Kidney glomerular epithelial cell (primary cell): ENCODE measurements around the gene CERS6.

Experiments used
- DNase-seq: peaks from one replicate; lab custom pipeline; 2025; lab: John Stamatoyannopoulos, UW

Gene CERS6

GRCh38 chr2:168530982-168531622, 75.0 kb downstream of the CERS6 start:
- no peak for DNase-seq

- DNase-seq: no peak
These were observed 78.9 kb downstream of the CERS6 start for GRCh38 chr2:168534926-168535325.

DNA sequence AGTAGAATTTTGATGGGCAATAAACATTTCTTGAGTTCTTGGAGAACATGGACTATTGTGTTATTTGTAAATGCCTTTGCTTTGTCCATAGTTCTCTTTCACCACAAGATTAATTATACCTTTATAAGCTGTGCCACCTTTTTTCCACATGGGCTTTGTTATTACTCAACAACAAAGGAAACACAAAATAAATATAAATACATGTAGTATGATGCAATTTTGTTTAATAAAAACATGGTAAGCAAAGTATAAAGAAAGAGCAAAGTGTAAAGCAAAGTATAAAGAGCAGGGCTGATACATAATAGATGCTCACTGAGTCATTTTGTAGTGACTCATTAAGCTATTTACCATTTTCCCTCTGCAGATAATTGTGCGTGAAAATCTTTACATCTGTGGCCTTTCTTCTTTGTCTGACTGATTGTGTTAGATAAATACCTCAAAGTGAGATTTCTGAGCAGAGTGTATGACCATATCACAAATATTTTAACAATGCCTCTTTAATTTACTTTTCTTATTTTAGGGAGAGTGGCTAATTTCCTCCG, 80.9 kb downstream of the CERS6 start:
- no peak for DNase-seq

GRCh38 chr2:168538133-168538532, 82.1 kb downstream of the CERS6 start:
- DNase-seq: no peak

DNA sequence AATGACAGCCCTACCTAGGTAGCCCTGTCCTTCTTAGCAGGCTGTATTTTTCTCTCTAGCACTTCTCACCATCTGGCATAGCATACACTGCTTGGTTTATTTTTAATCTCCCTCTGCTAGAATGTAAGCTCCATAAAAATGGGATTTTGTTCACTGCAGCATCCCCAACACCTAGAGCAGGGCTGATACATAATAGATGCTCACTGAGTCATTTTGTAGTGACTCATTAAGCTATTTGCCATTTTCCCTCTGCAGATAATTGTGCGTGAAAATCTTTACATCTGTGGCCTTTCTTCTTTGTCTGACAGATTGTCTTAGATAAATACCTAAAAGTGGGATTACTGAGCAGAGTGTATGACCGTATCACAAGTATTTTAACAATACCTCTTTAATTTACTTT, 82.5 kb downstream of the CERS6 start:
- DNase-seq: no peak

DNA sequence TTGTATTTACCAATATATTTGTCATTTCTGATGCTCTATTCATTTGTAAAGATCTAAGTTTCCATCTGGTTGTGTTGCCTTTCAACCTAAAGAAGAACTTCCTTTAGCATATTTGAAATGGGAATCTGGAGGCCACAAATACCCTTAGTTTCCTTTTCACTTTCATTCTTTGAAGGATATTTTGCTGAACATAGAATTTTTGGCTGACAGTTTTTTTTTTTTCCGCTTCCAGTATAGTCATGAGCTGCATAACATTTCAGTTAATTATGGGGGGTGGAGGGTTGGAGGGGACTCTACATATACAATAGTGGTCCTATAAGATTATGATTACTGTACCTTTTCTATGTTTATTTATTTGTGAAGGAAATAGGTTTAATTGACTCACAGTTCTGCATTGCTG, 83.9 kb downstream of the CERS6 start:
- no peak for DNase-seq

GRCh38 chr2:168541858-168542257, 85.8 kb downstream of the CERS6 start:
- DNase-seq: no peak

DNA sequence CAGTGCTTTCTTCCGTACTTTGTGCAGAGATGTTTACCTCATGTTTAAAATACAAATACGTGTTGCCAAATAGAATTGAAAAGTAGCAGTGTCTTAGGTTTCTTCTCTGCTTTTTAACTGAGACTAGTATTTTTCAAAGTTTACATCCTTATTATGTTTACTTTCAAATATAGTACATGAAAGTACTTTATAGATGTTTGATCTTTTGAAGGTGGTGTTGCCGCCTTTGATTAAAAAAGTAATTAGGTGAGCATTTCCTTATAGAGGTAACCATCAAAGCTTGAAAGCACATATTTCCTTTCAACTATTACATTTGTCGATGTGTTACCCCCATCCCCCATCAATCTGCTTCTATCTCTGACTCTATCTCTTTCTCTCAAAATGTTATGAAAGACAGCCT, 87.0 kb downstream of the CERS6 start:
- no peak for DNase-seq

- DNase-seq: no peak
These were observed 87.9 kb downstream of the CERS6 start for GRCh38 chr2:168543935-168544334.

DNA sequence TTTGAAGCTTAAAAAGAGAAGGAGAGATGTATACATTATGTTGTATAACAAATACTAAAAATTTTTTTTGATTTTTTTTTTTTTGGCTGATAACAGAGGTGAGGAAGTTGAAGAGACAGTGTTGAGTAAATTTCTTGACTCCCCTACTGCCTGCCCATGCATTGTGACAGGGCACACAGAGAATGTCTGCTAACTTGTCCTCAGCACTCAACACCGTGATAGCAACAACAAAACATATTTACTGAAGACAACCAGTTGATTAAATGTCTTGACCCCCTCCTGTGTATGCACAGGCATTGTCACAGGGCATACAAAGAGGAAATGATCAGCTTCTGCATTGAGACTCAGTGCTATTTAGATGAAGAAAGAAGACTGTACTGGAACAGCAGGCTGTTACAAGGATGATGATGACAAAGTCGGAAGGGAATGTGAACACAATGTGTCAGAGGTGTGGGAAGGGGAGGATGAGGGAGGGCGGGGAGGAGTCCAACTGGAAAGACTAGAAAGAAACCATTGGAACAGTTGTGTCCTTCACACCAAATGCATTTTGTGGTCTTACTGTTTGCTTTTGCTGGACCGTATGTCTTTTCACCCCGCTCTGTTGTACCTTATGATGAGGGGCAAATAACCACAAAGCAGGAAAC, 89.5 kb downstream of the CERS6 start:
- DNase-seq: peak; percentile 77

DNA sequence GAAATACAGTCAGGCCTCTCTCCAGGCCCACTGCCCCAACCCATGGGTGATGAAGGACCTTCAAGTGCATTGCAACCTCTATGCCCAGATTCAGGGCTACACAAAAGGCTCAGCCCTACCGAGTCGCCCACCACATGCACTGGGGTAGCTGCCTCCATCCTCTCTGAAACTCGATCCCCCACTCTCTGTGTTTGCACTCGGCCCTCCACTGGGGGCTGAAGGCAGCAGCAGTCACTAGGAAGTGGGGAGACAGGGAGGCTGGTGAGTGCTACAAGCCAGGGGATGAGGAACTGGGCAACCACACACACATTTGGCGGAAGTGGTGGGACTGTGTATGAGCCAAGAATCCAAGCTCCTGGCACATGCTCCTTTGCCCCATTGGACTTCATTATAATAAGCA, 94.6 kb downstream of the CERS6 start:
- no peak for DNase-seq

- DNase-seq: no peak
These were observed 96.4 kb downstream of the CERS6 start for GRCh38 chr2:168552450-168552856.

GRCh38 chr2:168555283-168555682, 99.2 kb downstream of the CERS6 start:
- no peak for DNase-seq

DNA sequence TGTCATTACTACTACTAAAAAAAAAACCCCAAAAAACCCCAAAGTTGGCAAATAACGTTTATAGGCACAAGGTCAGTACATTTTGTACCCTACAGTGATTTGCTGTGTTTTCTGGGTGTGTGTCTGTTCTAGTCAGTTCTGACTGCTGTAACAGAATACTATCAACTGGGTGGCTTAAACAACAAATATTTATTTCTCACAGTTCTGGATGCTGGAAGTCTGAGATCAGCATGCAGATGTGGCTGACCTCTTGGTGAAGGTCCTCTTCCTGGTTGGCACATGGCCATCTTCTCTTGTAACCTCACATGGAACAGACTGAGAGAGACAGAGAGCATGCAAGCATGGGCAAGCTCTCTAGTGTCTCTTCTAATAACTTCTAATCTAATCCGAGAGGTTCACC, 103.1 kb downstream of the CERS6 start:
- no peak for DNase-seq

DNA sequence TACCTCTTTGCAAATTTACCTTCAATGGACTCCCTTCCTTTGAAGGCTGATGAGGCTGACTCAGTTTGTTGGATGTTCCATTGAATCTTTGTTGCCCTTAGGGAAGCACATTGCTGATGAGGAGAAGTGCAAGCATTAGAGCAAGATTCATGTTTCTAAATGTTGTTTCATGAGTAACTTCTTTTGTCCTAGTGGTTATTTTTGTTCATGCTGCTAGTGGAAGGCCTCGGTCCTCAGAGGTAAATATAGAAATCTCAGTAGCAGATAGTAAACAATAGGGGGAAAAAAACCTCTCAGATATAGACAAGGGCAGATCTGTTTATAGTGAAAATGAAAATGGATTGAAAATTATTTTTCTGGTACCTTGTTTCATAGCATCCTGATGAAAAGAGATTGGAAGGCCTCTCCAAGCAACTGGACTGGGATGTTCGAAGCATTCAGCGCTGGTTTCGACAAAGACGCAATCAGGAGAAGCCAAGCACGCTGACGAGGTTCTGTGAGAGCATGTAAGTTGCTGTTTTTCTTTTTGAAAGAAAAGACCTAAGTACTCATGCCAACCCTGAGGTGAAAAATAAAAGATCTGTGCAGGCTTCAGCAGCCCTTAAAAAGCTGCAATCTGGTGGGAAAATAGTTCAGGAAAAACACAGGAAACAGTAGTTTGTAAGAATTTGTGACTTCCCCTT, 104.9 kb downstream of the CERS6 start:
- no peak for DNase-seq

DNA sequence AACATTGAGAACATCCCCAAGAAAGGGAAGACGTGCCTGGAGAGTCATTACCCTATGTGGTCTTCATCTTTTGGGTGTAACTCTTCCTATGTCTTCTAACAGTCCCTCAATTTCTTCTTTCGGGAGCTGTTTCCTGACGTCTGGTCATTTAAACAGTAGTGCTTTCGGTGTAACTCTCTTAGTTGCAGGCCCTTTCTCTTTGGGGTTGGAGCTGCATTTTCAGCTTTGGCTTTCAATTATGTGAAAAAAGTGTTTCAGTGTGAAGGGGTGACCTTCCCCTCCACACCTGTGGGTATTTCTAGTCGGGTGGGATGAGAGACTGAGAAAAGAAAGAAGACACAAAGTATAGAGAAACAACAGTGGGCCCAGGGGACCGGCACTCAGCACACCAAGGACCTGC, 105.9 kb downstream of the CERS6 start:
- no peak for DNase-seq

GRCh38 chr2:168562971-168563370, 106.9 kb downstream of the CERS6 start:
- DNase-seq: no peak

DNA sequence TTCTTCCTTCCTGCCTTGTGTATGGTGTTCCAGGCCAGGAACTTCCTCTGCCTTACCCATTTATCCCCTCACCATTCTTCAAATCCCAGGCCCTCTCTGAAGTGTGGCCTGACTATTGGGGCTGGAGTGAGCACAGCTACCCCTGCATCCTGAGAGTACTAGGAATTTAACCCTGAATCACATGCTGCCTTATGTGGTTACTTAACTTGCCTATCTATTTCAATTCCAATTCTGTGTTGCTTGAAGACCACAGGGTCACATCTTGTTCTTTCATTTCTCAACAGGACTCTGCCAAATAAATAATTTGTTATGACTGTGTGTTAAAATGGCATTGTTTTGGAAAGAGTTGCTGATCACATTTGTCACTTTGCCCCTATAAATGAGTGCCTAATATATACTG, 108.6 kb downstream of the CERS6 start:
- DNase-seq: no peak

GRCh38 chr2:168565112-168565511, 109.0 kb downstream of the CERS6 start:
- no peak for DNase-seq

- DNase-seq: no peak
These were observed 109.4 kb downstream of the CERS6 start for GRCh38 chr2:168565512-168565911.

GRCh38 chr2:168566974-168567665, 111.0 kb downstream of the CERS6 start:
- no peak for DNase-seq

DNA sequence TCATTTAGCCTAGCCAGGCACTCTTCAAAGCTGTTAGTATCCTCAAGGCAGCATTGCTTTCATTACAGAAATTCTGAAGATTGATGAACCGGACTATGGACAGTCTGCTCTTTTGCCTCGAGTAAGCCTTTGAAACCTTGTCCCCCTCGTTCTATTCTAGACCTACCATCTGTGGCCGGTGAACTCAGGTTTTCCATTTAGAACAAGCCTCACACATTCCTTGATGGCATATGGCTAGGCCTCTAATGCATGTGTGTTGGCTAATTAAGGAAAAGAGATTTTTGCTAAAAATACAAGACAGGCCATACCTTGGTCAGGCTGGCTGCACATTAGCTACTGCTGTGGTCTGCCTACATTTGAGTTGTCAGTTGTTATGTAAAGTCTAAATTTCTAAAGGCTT, 111.8 kb downstream of the CERS6 start:
- DNase-seq: no peak
